HepG2 (cell line): ENCODE data around the gene TXNRD2. TPM values are rescaled to one million over a fixed set of nuclear protein-coding genes. Genes with fewer than 3 reads are reported as not detected.
A peak's percentile ranks its signal among the peaks of the same experiment; 100 is the strongest.

Experiments used
- ATF6 ChIP-seq: sonication (generic); formaldehyde crosslinking; conservative IDR thresholded peaks from 2 replicates; pipeline ENCODE4 v1.4.0; 2020; ENCODE audit warnings: missing genetic modification reagents
- KAT2B ChIP-seq: fragments of 150-350 bp; IDR thresholded peaks from 2 replicates; pipeline ENCODE4 v1.6.1; 2014; ENCODE audit warnings: low read depth, low read length, borderline replicate concordance
- MLXIP ChIP-seq: sonication (generic); formaldehyde crosslinking; IDR thresholded peaks from 2 replicates; pipeline ENCODE4 v1.9.0; 2021; ENCODE audit warnings: missing genetic modification reagents, borderline replicate concordance
- NONO ChIP-seq, 2 experiments: fragments of 450-650 bp in 1 of 2; sonication (generic) in 1 of 2; formaldehyde crosslinking in 1 of 2; IDR thresholded peaks in 1 of 2; conservative IDR thresholded peaks in 1 of 2; 2 replicates each; pipeline versions ENCODE4 v1.6.1 to v1.8.0; 2017 to 2022; ENCODE audit warnings: mild to moderate bottlenecking in 1 of 2, missing genetic modification reagents in 1 of 2, moderate library complexity in 1 of 2
- PRDM10 ChIP-seq: sonication (generic); formaldehyde crosslinking; IDR thresholded peaks from 2 replicates; pipeline ENCODE4 v1.4.0; 2020; ENCODE audit warnings: low read depth, missing genetic modification reagents
- SAP130 ChIP-seq: IDR thresholded peaks from 2 replicates; pipeline ENCODE4 v1.6.1; 2016; ENCODE audit warnings: low read depth
- ZFP90 ChIP-seq: sonication (generic); formaldehyde crosslinking; IDR thresholded peaks from 2 replicates; pipeline ENCODE4 v1.8.0; 2022; ENCODE audit warnings: missing genetic modification reagents, mild to moderate bottlenecking, inconsistent platforms, borderline replicate concordance
- ZNF142 ChIP-seq: sonication (generic); formaldehyde crosslinking; IDR thresholded peaks from 2 replicates; pipeline ENCODE4 v1.4.0; 2020; ENCODE audit warnings: missing genetic modification reagents
- ZNF276 ChIP-seq: sonication (generic); formaldehyde crosslinking; IDR thresholded peaks from 2 replicates; pipeline ENCODE4 v1.4.0; 2020; ENCODE audit warnings: mild to moderate bottlenecking, low read depth, missing genetic modification reagents
- polyA plus RNA-seq, 8 experiments: library from polyadenylated mRNA; depleted of rRNA in 3 of 8; stranded (reverse) in 7 of 8; unstranded in 1 of 8; fragments of >200 nt; fragmentation: Illumina TruSeq in 4 of 8; extraction: Trizol in 4 of 8; gene quantifications; 2 replicates each; pipeline versions ENCODE4 v1.2.1 to v1.2.3, GENCODE V29; 2011 to 2016; ENCODE audit warnings: low read depth in 4 of 8, missing spikeins in 1 of 8, mixed read lengths in 1 of 8; ENCODE audit not compliant: insufficient read depth in 1 of 8
- total RNA-seq, 5 experiments: library from RNA; depleted of rRNA; stranded (reverse); fragments of >200 nt; fragmentation: Illumina TruSeq; extraction: Trizol; gene quantifications; 2 replicates each; pipeline ENCODE4 v1.2.3, GENCODE V29; 2016; ENCODE audit warnings: low read depth in 1 of 5

The TXNRD2 gene
- total and polyA plus RNA-seq, 2 of the 13 experiments (the other 11 are each of a cell fraction or from before 2014, with no cell fraction given) = 17.5 to 18.6 TPM

- TF ChIP-seq MLXIP (CRISPR knock-in tag) (no peak), ZFP90 (CRISPR knock-in tag) (no peak), ZNF276 (CRISPR knock-in tag) (no peak), PRDM10 (CRISPR knock-in tag) (no peak), SAP130 (CRISPR knock-in tag) (peak; percentile 80), ZNF142 (CRISPR knock-in tag) (peak; percentile 54; the same call in 1 of the 2 replicates), KAT2B (no peak), ATF6 (CRISPR knock-in tag) (no peak), NONO (IDR thresholded peaks at IDR 0.05) (no peak), NONO (CRISPR knock-in tag; conservative IDR thresholded peaks at IDR 0.05) (no peak)
Measured at GRCh38 chr22:19855504-19856409, 85.9 kb downstream of the TXNRD2 start (continued).
